Cardiac fibroblast (primary cell): ENCODE data around the gene DZIP3.
"Not testable (repeated sequence)": the region's sequence is repeated elsewhere in the genome, so short reads cannot be mapped to it uniquely, and the experiment has no call there.

Source experiments
- DNase-seq, 2 donors: peaks; one replicate each; pipeline versions ENCODE4 v3.0.0 to v3.0.0-alpha.2; 2010; ENCODE audit warnings: low read depth in 2 of 2
- H3K4me3 ChIP-seq, 2 donors: replicated peaks in 1 of 2; 1 replicate in 1 of 2; 2 replicates in 1 of 2; pipeline ENCODE4 v1.5.1; 2011; ENCODE audit warnings: low read depth in 2 of 2, low read length in 2 of 2, mild to moderate bottlenecking in 2 of 2, moderate library complexity in 1 of 2
- CTCF ChIP-seq: IDR thresholded peaks from one replicate; pipeline ENCODE4 v1.5.1; 2011; ENCODE audit warnings: low read depth, mild to moderate bottlenecking, low read length, inconsistent platforms

The DZIP3 gene

GRCh38 chr3:108605491-108605890 lies 16.0 kb downstream of the DZIP3 start:
- H3K4me3 ChIP-seq, result no peak overlapping the region
- no peak for TF ChIP-seq CTCF
- DNase-seq, result no peak

DNA sequence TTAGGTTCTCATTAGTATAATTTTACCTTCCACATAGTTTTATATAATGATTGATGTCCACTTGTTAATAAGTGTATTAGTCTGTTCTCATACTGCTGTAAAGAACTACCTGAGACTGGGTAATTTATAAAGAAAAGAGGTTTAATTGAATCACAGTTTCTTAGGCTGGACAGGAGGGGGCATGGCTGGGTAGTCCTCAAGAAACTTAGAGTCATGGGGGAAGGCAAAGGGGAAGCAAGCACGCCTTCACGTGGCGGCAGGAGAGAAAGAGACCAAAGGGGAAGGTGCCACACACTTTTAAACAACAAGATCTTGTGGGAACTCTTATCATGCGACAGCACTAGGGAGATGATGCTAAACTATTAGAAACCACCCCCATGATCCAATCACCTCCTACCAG lies 19.2 kb downstream of the DZIP3 start:
- TF ChIP-seq CTCF, result no peak
- no peak for DNase-seq
- H3K4me3 ChIP-seq, result no peak overlapping the region

DNA sequence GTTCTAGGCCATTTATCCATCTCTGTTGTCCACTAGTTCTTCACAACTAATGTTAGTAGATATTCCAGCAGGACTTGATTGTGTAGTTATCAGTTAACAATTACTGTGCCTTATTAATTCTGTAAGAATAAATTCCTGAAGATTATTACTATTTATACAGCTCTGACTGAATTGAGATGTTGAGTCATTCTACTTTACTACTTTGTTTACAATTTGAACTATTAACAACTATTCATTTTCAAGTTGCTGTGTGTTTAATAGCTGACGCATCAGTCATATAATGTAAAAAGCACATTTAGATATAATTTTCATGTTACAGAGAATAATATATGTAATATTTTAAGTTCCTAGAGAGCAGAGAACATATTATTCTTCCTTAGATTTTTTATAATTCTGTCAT lies 21.1 kb downstream of the DZIP3 start:
- H3K4me3 ChIP-seq, result no peak overlapping the region
- TF ChIP-seq CTCF, result no peak
- no peak for DNase-seq

- H3K4me3 ChIP-seq, result not testable (repeated sequence)
Measured at GRCh38 chr3:108616090-108616489, 26.6 kb downstream of the DZIP3 start.

GRCh38 chr3:108620250-108620649 lies 30.7 kb downstream of the DZIP3 start:
- TF ChIP-seq CTCF, result no peak
- H3K4me3 ChIP-seq, result no peak overlapping the region
- no peak for DNase-seq

More at GRCh38 chr3:108616090-108616489, 26.6 kb downstream of the DZIP3 start:
- not testable (repeated sequence) for DNase-seq

DNA sequence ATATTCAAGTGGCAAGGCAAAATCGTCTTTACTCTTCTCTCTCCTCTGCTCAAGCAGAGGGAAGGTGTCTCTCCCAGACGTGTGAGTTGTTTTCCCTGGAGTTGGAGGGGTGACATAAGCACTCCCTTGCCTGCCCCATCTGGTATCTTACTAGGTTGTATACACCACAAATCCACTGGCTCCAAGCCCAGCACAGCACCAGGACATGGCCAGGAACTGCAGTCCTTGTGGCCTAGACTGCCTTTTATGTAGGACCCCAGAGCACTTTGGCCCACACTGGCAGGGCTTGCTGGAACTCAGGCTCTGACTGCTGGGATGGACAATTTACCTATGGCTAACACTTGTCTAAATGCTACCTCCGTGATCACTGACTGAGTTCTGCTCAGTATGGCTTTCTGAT lies 34.0 kb downstream of the DZIP3 start:
- no peak overlapping the region for H3K4me3 ChIP-seq
- DNase-seq, result no peak
- no peak for TF ChIP-seq CTCF

DNA sequence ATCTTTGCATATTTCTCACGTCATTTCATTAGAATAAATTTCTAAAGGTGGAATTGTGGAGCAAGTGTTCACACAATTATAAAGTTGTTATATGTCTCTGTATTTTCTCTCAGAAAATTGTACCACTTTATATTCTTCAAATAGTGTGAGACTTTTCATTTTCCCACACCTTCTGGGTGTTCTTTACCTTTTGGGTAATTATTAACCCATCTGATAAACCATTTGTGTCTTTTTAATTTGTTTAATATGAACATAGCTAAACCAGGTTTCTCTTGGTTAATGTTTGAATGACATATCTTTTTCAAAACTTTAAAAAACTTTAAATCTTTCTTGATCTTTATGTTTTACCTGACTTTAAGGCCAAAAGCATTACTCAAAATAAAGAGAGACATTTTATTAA lies 40.5 kb downstream of the DZIP3 start:
- no peak overlapping the region for H3K4me3 ChIP-seq
- TF ChIP-seq CTCF, result no peak
- no peak for DNase-seq
